Measurements from ENCODE around the gene BHLHA9.

BHLHA9 gene

DNA sequence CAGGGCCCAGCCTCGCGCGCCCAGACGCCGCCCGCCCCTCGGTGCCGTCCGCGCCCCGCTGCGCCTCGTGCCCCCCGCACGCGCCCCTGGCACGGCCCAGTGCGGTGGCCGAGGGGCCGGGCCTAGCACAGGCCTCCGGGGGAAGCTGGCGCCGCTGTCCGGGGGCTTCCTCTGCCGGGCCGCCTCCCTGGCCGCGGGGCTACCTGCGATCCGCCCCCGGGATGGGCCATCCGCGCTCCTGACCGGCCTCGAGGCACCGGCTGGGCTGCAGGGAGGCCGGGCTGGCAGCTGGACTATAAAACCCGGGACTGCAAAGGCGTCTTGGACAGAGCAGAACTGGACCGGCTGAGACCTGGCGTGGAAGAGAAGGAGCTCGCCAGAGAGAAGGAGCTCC lies 783 bp downstream of the BHLHA9 start:
- DNase-seq (no peak), ATAC-seq (replicated peaks) (no peak)
- Mint-ChIP-seq H3K4me3 (no peak overlapping the region), H3K27me3 (peaks cover 20 to 42% of the 10 kb centered on the region in 2 donors), H3K27ac (no peak overlapping the region), H3K4me1 (peaks cover 19 to 31% of the 10 kb centered on the region in 2 donors), H3K9me3 (no peaks in the 10 kb centered on the region), H3K36me3 (peaks cover 0 to 2% of the 10 kb centered on the region in 2 donors)

DNA sequence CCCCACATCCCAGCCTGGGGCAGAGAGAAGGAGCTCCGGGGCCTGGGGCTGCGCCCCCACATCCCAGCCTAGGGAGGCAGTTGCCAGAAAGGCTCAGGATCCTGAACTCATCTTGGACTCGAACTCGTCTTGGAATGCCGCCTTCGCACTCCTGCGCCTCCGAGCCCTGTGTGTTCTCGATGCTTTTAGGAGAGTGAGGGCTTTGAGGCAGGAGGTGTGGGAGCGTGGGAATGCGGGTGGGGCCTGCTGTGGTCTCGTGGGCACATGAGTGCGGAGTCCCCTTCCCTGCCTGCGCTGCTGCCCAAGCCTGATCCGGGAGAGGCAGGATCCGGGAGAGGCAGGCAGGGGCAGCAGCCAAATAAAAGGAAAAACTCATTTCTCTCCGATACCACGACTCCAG lies 1.2 kb downstream of the BHLHA9 start:
- no peak overlapping the region for H3K4me3 Mint-ChIP-seq

DNA sequence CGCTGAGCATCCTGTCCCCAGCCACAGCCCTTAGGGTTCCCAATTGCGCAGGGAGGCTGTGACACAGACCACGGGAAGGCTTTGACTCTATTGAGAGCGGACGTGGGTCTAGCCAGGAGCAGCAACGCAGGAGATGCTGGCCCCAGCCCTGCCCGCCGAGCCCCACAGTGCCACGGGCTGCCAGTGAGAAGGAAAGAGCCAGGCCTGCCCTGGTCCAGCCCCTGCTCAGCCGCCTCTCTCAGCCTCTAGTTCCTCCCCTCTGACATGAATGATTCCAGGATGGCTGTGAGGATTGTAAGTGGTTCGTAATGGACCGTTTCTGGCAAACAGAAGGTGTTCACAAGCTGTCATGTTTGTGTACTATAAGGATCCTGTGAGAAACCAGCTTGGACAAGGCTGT lies 2.5 kb downstream of the BHLHA9 start:
- H3K27ac Mint-ChIP-seq: no peak overlapping the region
- H3K9me3 Mint-ChIP-seq: no peaks in the 10 kb centered on the region
- ATAC-seq (replicated peaks): no peak
- H3K36me3 Mint-ChIP-seq: peaks cover 0 to 2% of the 10 kb centered on the region in 2 donors
- H3K4me1 Mint-ChIP-seq: peaks cover 13 to 29% of the 10 kb centered on the region in 2 donors
- no peak for DNase-seq
- peaks cover 22 to 45% of the 10 kb centered on the region in 2 donors for H3K27me3 Mint-ChIP-seq
- no peak overlapping the region for H3K4me3 Mint-ChIP-seq

More for the DNA sequence above, 1.2 kb downstream of the BHLHA9 start:
- no peak for DNase-seq
- no peaks in the 10 kb centered on the region for H3K9me3 Mint-ChIP-seq
- ATAC-seq (replicated peaks): no peak
- peaks cover 21 to 35% of the 10 kb centered on the region in 2 donors for H3K4me1 Mint-ChIP-seq
- H3K27ac Mint-ChIP-seq: no peak overlapping the region
- peaks cover 22 to 45% of the 10 kb centered on the region in 2 donors for H3K27me3 Mint-ChIP-seq
- H3K36me3 Mint-ChIP-seq: peaks cover 0 to 2% of the 10 kb centered on the region in 2 donors

DNA sequence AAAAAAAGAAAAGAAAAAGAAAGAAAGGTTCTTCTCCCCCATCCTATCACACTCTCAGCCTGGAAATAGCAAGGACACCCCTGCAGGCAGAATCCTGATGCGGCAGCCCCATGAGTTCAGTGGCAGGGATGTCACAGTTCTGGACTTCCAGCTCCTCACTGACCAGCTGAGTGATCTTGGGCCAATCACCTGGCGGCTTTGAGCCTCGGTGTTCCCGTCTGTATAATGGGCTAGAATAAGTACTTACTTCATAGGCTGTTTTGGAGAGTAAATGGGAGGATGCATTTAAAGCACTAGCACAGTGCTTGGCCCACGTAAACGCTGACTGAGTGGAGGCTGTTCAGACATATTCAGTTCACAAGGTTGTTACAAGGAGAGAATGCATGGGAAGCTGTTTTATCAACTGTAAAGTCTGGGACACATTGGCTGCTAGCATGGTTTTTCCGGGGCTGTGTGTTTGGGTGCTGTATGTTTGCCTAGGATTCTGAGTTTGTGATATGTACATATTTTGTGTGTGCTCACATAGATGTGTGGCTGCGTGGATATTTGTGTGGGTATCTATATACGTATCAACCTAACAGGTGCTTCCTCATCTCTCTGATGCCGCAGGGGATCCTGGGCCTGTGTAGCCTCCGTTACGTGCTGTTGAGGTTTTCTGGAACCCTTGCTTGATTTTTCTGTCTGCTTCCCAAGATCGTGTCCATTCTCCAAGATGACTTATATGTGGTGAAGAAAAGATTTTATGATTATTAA lies 3.4 kb downstream of the BHLHA9 start:
- H3K27me3 Mint-ChIP-seq: peaks cover 26 to 50% of the 10 kb centered on the region in 2 donors
- H3K4me3 Mint-ChIP-seq: no peak overlapping the region
- H3K4me1 Mint-ChIP-seq: peaks cover 13 to 28% of the 10 kb centered on the region in 2 donors
- no peaks in the 10 kb centered on the region for H3K36me3 Mint-ChIP-seq
- no peaks in the 10 kb centered on the region for H3K9me3 Mint-ChIP-seq
- no peak overlapping the region for H3K27ac Mint-ChIP-seq
- no peak for ATAC-seq (replicated peaks)
- DNase-seq: no peak

DNA sequence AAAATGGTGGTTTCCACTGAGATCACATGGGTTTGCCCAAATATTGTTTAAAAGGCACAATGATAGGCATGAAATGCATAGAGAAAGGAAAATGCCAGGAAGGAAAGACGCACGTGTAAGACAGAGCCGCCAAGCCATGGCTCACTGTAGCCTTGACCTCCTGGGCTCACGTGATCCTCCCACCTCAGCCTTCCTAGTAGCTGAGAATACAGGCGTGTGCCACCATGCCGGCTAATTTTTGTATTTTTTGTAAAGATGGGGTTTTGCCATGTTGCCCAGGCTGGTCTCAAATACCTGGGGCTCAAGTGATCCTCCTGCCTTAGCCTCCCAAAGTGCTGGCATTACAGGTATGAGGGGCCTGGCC lies 4.0 kb downstream of the BHLHA9 start:
- no peak for DNase-seq
- no peaks in the 10 kb centered on the region for H3K36me3 Mint-ChIP-seq
- peaks cover 13 to 28% of the 10 kb centered on the region in 2 donors for H3K4me1 Mint-ChIP-seq
- ATAC-seq (replicated peaks): no peak
- H3K9me3 Mint-ChIP-seq: no peaks in the 10 kb centered on the region
- H3K27me3 Mint-ChIP-seq: peaks cover 27 to 49% of the 10 kb centered on the region in 2 donors
- no peak overlapping the region for H3K27ac Mint-ChIP-seq
- H3K4me3 Mint-ChIP-seq: no peak overlapping the region

DNA sequence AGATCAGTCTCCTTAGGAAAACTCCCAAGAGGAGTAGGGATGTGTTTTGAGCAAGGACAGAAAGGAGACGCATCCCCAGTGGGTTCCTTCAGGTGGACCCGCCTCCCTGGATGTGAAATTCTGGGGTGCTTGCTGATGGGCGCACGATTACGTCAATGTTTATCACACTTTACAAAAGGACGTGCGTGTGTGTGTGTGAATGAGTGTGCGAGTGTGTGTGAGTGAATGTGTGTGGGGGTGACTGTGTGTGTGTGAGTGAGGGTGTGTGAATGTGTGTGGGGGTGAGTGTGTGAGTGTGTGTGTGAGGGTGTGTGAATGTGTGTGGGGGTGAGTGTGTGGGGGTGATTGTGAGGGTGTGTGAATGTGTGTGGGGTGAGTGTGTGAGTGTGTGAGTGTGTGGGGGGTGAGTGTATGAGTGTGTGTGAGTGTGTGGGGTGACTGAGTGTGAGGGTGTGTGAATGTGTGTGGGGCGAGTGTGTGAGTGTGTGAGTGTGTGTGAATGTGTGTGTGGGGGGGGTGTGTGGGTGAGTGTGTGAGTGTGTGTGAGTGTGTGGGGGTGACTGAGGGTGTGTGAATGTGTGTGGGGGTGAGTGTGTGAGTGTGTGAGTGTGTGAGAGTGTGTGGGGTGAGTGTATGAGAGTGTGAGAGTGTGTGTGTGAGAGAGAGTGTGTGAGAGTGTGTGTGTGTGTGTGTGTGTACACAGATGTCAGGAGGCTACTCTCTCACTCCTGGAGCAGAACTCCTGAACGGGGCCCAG lies 5.1 kb downstream of the BHLHA9 start:
- ATAC-seq (replicated peaks) (peak in 1 of 2 donors; percentile 26), DNase-seq (no peak)
- Mint-ChIP-seq H3K27me3 (peaks cover 21 to 37% of the 10 kb centered on the region in 2 donors), H3K36me3 (no peaks in the 10 kb centered on the region), H3K9me3 (no peaks in the 10 kb centered on the region), H3K4me1 (peaks cover 13 to 16% of the 10 kb centered on the region in 2 donors), H3K27ac (no peak overlapping the region), H3K4me3 (no peak overlapping the region)

DNA sequence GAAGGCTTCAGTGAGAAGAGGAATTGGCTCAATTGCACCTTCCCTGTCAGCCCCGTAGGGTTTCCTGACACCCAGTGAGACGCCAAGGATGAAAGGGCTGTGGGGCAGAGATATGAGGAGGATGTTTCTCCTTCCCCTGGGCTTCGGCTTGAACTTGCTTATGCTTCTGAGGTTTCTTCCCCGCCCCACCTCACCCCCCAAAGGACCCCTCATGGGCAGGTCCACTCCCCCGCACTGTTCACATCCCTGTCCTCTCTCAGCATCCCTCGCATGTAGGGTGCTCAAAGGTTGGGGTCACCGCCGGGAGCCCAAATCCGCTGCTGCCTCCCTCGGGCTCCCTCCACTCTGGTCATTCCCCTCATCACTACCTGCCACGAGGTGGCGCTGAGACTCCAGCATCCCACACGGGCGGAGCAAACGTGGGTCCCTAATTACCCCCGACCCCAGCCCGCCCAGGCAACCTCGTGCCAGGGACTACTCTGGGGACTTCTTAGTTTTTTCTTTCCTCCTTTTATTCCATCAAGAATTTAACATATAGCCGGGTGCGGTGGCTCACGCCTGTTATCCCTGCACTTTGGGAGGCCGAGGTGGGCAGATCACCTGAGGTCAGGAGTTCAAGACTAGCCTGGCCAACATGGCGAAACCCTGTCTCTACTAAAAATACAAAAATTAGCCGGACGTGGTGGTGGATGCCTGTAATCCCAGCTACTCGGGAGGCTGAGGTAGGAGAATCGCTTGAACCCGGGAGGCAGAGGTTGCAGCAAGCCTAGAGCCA lies 5.9 kb downstream of the BHLHA9 start:
- peak overlapping the region; percentile 31 to 49 for H3K4me3 Mint-ChIP-seq
- ATAC-seq (replicated peaks) (peak; percentile 91 to 92), DNase-seq (peak; percentile 51)
- H3K36me3 Mint-ChIP-seq: no peaks in the 10 kb centered on the region
- H3K9me3 Mint-ChIP-seq: no peaks in the 10 kb centered on the region
- peaks cover 21 to 37% of the 10 kb centered on the region in 2 donors for H3K27me3 Mint-ChIP-seq
- H3K4me1 Mint-ChIP-seq: peaks cover 13 to 16% of the 10 kb centered on the region in 2 donors
- no peak overlapping the region for H3K27ac Mint-ChIP-seq

DNA sequence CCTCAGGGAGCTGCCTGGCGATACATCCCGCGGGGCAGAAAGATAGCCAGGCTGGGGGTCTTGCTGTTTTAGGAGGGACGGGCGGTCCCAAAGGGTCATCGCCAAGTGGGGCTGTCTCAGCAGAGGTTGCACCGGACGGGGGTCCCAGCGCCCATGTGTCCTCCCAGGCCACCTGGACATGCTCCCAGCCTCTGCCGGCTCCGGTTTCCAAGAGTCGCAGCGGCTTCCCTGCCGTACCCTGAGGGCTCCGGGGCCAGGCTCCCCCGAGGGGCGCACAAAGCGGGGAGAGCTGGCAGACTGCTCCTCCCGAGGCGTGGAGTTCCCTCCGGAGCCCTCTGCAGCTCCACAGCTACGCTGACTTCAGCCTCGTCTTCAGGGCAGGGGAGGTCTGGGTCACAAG lies 10.4 kb downstream of the BHLHA9 start:
- Mint-ChIP-seq H3K4me3 (no peak overlapping the region), H3K36me3 (no peaks in the 10 kb centered on the region), H3K4me1 (peaks cover 3 to 8% of the 10 kb centered on the region in 2 donors), H3K27me3 (peaks cover 9 to 13% of the 10 kb centered on the region in 2 donors), H3K27ac (no peak overlapping the region), H3K9me3 (no peaks in the 10 kb centered on the region)
- ATAC-seq (replicated peaks) (no peak), DNase-seq (no peak)

DNA sequence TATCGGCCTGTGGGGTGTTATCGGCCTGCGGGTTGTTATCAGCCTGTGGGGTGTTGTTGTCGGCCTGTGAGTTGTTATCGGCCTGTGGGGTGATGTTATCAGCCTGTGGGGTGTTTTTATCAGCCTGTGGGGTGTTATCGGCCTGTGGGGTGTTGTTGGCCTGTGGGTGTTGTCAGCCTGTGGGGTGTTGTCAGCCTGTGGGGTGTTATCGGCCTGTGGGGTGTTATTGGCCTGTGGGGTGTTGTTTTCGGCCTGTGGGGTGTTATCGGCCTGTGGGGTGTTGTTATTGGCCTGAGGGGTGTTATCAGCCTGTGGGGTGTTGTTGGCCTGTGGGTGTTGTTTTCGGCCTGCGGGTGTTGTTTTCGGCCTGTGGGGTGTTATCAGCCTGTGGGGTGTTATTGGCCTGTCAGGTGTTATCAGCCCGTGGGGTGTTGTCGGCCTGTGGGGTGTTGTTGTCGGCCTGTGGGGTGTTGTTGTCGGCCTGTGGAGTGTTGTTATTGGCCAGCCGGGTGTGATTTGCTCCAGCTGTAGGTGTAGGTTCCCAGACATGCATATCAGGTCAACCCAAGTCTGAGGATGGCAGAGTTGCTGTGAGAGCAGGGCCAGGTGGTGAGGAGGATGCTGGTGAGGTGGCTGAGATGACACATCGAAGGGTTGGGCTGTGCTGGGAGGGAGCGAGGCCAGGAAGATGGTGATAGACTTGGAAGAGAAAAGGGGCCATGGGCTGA lies 16.3 kb downstream of the BHLHA9 start:
- Mint-ChIP-seq H3K4me1 (no peaks in the 10 kb centered on the region), H3K4me3 (no peak overlapping the region), H3K27ac (no peak overlapping the region), H3K36me3 (no peaks in the 10 kb centered on the region), H3K27me3 (peaks cover 0 to 7% of the 10 kb centered on the region in 2 donors), H3K9me3 (no peaks in the 10 kb centered on the region)
- DNase-seq (no peak), ATAC-seq (replicated peaks) (no peak)

DNA sequence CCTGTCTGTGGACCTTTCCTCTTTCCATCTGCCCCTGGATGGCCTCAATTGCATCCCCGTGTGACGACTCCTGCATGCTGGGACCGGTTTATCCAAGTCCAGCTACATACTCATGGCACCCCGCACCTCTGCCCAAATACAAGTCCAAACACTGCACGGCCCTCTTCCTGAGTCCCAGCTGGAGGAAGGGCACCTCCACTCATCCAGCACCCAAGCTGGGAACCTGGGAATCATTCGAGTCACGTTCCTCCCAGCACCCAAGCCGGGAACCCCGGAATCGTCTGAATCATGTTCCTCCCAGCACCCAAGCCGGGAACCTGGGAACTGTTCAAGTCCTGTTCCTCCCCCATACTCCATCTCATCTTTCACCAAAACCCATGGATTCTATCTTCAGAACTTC lies 19.5 kb downstream of the BHLHA9 start:
- H3K36me3 Mint-ChIP-seq: peaks cover 6 to 7% of the 10 kb centered on the region in 2 donors
- no peak for DNase-seq
- peaks cover 9 to 12% of the 10 kb centered on the region in 2 donors for H3K4me1 Mint-ChIP-seq
- peaks cover 5 to 6% of the 10 kb centered on the region in 2 donors for H3K9me3 Mint-ChIP-seq
- ATAC-seq (replicated peaks): no peak
- H3K27ac Mint-ChIP-seq: no peak overlapping the region
- peaks cover 7 to 13% of the 10 kb centered on the region in 2 donors for H3K27me3 Mint-ChIP-seq
- H3K4me3 Mint-ChIP-seq: peak overlapping the region in 1 of 2 donors; percentile 21

DNA sequence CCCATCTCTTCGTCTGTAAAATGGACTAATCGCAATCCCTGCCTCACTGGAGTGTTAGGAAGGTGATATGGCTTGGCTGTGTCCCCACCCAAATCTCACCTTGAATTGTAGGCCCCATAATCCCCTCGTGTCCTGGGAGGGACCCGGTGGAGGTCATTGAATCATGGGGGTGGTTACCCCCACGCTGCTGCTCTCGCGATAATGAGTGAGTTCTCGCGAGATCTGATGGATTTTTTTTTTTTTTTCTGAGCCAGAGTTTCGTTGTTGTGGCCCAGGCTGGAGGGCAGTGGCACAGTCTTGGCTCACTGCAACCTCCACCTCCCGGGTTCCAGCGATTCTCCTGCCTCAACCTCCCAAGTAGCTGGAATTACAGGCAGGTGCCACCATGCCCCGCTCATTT lies 20.4 kb downstream of the BHLHA9 start:
- Mint-ChIP-seq H3K4me3 (no peak overlapping the region), H3K9me3 (peaks cover 5 to 6% of the 10 kb centered on the region in 2 donors), H3K36me3 (peaks cover 6 to 7% of the 10 kb centered on the region in 2 donors), H3K27ac (no peak overlapping the region), H3K27me3 (peaks cover 7 to 13% of the 10 kb centered on the region in 2 donors), H3K4me1 (peaks cover 9 to 17% of the 10 kb centered on the region in 2 donors)
- ATAC-seq (replicated peaks) (no peak), DNase-seq (no peak)

DNA sequence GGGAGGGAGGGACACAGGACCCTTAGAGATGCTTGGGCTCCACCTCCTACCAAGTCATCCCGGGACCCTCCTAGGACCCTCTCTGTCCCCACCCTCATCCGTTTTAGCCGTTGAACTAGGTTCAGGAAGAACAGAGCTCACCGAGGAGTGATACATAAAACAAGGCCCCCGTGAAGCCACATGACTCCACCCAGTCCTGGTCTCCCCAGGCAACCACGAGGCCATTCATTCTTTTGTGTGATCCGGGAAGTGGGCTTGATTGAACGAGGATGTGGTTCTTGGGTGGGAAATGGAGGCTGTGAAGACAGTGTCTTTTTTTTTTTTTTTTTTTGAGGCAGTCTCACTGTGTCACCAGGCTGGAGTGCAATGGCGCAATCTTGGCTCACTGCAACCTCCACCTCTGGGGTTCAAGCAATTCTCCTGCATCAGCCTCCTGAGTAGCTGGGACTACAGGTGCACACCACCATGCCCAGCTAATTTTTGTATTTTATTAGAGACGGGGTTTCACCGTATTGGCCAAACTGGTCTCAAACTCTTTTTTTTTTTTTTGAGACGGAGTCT lies 24.0 kb downstream of the BHLHA9 start:
- peaks cover 6 to 7% of the 10 kb centered on the region in 2 donors for H3K36me3 Mint-ChIP-seq
- DNase-seq (no peak), ATAC-seq (replicated peaks) (peak; percentile 48 to 52)
- no peak overlapping the region for H3K4me3 Mint-ChIP-seq
- H3K9me3 Mint-ChIP-seq: peaks cover 5 to 6% of the 10 kb centered on the region in 2 donors
- H3K27ac Mint-ChIP-seq: peak overlapping the region; percentile 51
- peaks cover 24 to 26% of the 10 kb centered on the region in 2 donors for H3K27me3 Mint-ChIP-seq
- peaks cover 9 to 25% of the 10 kb centered on the region in 2 donors for H3K4me1 Mint-ChIP-seq

DNA sequence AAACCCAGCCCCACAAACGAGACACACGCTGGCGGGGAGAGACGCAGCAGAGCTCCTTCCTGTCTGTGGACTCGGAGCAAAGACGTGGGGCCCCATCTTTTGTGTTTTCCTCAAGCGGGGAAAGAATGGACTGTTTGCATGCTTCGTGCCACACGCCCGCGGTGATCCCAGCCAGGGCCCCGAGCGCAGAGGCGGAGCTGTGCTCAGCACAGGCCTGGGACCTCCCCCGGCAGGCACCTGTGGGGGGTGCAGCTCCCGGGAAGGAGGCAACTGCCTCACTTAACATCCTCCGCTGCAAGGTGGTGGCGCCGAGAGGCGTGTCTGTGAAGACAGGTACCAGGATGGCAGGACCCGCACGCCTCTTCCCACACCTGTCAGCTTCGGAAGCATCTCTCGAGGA lies 28.4 kb downstream of the BHLHA9 start:
- H3K36me3 Mint-ChIP-seq: peaks cover under 1 to 1% of the 10 kb centered on the region in 2 donors
- ATAC-seq (replicated peaks): peak; percentile 39 to 47
- H3K4me3 Mint-ChIP-seq: no peak overlapping the region
- H3K27ac Mint-ChIP-seq: no peak overlapping the region
- DNase-seq: no peak
- H3K9me3 Mint-ChIP-seq: peaks cover under 1% of the 10 kb centered on the region in 2 donors
- H3K4me1 Mint-ChIP-seq: peaks cover 4 to 30% of the 10 kb centered on the region in 2 donors
- H3K27me3 Mint-ChIP-seq: peaks cover 28 to 43% of the 10 kb centered on the region in 2 donors
